NCI-H2227 (cell line): ENCODE measurements around the gene SLK.

Experiments
- DNase-seq: peaks from one replicate; lab custom pipeline; 2025; ENCODE audit not compliant: unreplicated experiment; lab: John Stamatoyannopoulos, UW

Gene SLK

GRCh38 chr10:104031631-104032030 lies 64.7 kb downstream of the SLK start:
- DNase-seq = no peak

GRCh38 chr10:104032144-104032775 lies 65.3 kb downstream of the SLK start:
- no peak for DNase-seq

GRCh38 chr10:104033401-104033930 lies 66.5 kb downstream of the SLK start:
- no peak for DNase-seq

GRCh38 chr10:104033966-104034365 lies 67.0 kb downstream of the SLK start:
- no peak for DNase-seq

GRCh38 chr10:104034401-104035193 lies 67.7 kb downstream of the SLK start:
- DNase-seq = no peak

GRCh38 chr10:104035194-104036068 lies 68.5 kb downstream of the SLK start:
- DNase-seq = no peak

- no peak for DNase-seq
Measured at GRCh38 chr10:104036069-104036384, 69.1 kb downstream of the SLK start.

- DNase-seq = peak; percentile 28
Measured at GRCh38 chr10:104036518-104037260, 69.7 kb downstream of the SLK start.

- DNase-seq = peak; percentile 28
Measured at GRCh38 chr10:104037261-104037951, 70.5 kb downstream of the SLK start.

- DNase-seq = no peak
Measured at GRCh38 chr10:104038537-104038936, 71.6 kb downstream of the SLK start.

GRCh38 chr10:104038958-104039752 lies 72.2 kb downstream of the SLK start:
- DNase-seq = no peak

GRCh38 chr10:104040382-104040781 lies 73.4 kb downstream of the SLK start:
- no peak for DNase-seq

- DNase-seq = no peak
Measured at GRCh38 chr10:104040862-104041789, 74.2 kb downstream of the SLK start.

- no peak for DNase-seq
Measured at GRCh38 chr10:104041891-104042535, 75.1 kb downstream of the SLK start.

GRCh38 chr10:104043185-104043830 lies 76.4 kb downstream of the SLK start:
- DNase-seq = no peak

- no peak for DNase-seq
Measured at GRCh38 chr10:104043854-104044253, 76.9 kb downstream of the SLK start.
